Brain microvascular endothelial cell (primary cell): ENCODE results near the gene GSE1.
A peak's percentile ranks its signal among the peaks of the same experiment; 100 is the strongest.

Experiments
- DNase-seq: peaks from one replicate; pipeline ENCODE4 v3.0.0-alpha.2; 2020
- H3K27ac ChIP-seq: fragments of 250-450 bp; sonication (Bioruptor Pico); 2 replicates; pipeline ENCODE4 v1.5.1; 2020; ENCODE audit warnings: mild to moderate bottlenecking, moderate library complexity
- H3K27me3 ChIP-seq: fragments of 250-450 bp; sonication (Bioruptor Pico); replicated peaks from 2 replicates; pipeline ENCODE4 v1.5.1; 2020; ENCODE audit warnings: mild to moderate bottlenecking
- H3K36me3 ChIP-seq: fragments of 250-450 bp; sonication (Bioruptor Pico); replicated peaks from 2 replicates; pipeline ENCODE4 v1.5.1; 2020; ENCODE audit warnings: mild to moderate bottlenecking
- H3K4me3 ChIP-seq: 2 replicates; pipeline ENCODE4 v1.5.1; 2011; ENCODE audit warnings: low read depth, mild to moderate bottlenecking, control low read depth, low read length, moderate library complexity
- CTCF ChIP-seq: IDR thresholded peaks from 2 replicates; pipeline ENCODE4 v1.5.1; 2011; ENCODE audit warnings: low read depth, mild to moderate bottlenecking, moderate library complexity, low read length, control low read depth, inconsistent platforms; ENCODE audit errors: missing control alignments
- in situ Hi-C: cut with HindIII; loops from 2 replicates; pipeline ENCODE4 v1.10.0; 2017; ENCODE audit warnings: low sequenced_read_pairs, low pct_ligation_motif_present

GSE1 gene

GRCh38 chr16:85652431-85653221, 39.5 kb downstream of the GSE1 start:
- peaks cover 18% of the 10 kb centered on the region for H3K36me3 ChIP-seq

DNA sequence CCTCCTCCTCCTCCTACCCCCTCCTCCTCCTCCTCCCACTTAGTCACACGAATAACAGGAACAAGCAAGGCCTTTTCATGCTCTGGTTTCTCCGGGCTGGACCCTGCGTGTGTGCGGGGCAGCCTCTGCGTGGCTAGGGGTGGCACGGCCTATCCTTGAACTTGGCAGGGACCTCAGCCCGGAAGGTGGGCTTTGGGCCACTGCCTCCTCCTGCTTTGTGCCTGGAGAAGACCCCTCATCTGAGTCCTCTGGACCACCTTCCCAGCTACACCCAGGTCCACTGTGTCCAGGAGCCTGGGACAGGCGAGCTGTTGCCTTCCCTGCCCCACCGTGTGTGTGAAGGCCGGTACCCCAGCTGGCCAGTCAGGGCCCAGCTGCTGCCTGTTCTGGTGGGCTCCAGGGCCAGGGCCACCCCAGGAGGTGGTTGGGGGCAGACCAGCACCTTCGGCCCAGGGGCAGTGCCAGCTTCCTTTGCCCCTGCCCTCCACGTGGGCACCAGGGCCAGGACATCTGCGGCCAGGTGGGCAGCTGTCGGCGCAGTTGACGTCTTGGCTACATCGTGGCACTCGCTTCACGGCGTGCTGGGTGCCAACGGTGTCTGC, 40.3 kb downstream of the GSE1 start:
- H3K27ac ChIP-seq: no peak overlapping the region
- no peak overlapping the region for H3K4me3 ChIP-seq
- TF ChIP-seq CTCF: no peak
- no peaks in the 10 kb centered on the region for H3K27me3 ChIP-seq
- in situ Hi-C loops: no loop called here
- no peak for DNase-seq
- H3K36me3 ChIP-seq: peaks cover 22% of the 10 kb centered on the region

More at GRCh38 chr16:85652431-85653221, 39.5 kb downstream of the GSE1 start:
- Histone ChIP-seq H3K27me3 (no peaks in the 10 kb centered on the region), H3K27ac (no peak overlapping the region), H3K4me3 (no peak overlapping the region)
- in situ Hi-C loops: no loop called here
- TF ChIP-seq CTCF: no peak
- peak; percentile 34 for DNase-seq

DNA sequence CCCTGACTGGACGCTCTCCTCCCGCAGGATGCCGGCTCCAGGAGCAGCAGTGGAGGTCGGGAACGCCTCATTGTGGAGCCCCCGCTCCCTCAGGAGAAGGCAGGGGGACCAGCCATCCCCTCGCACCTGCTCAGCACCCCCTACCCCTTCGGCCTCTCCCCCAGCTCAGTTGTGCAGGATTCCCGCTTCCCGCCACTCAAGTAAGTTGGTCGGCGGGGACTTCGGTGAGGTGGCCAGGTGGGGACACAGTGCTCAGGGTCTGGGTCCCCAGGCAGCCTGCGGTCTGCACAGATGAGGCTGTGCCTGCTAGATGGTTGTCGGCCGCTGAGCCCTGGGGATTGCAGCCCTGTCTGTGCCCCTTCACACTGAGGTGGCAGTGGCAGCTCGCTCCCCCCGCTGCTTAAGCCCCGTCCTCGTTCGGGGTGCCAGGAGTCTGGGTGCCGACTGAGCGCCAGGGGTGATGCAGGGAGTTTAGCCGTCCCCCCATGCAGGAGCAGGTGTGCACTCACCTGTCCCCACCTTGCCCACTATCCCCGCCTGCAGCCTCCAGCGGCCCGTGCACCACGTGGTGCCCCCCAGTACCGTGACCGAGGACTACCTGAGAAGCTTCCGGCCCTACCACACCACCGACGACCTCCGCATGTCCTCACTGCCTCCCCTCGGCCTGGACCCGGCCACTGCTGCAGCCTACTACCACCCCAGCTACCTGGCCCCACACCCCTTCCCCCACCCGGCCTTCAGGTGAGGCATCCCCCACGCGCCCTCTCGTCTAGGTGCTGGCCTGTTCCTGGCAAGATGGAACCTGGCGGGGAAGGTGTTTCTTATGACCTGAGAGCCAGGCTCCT, 41.4 kb downstream of the GSE1 start:
- Histone ChIP-seq H3K27ac (no peak overlapping the region), H3K36me3 (peaks cover 27% of the 10 kb centered on the region)

DNA sequence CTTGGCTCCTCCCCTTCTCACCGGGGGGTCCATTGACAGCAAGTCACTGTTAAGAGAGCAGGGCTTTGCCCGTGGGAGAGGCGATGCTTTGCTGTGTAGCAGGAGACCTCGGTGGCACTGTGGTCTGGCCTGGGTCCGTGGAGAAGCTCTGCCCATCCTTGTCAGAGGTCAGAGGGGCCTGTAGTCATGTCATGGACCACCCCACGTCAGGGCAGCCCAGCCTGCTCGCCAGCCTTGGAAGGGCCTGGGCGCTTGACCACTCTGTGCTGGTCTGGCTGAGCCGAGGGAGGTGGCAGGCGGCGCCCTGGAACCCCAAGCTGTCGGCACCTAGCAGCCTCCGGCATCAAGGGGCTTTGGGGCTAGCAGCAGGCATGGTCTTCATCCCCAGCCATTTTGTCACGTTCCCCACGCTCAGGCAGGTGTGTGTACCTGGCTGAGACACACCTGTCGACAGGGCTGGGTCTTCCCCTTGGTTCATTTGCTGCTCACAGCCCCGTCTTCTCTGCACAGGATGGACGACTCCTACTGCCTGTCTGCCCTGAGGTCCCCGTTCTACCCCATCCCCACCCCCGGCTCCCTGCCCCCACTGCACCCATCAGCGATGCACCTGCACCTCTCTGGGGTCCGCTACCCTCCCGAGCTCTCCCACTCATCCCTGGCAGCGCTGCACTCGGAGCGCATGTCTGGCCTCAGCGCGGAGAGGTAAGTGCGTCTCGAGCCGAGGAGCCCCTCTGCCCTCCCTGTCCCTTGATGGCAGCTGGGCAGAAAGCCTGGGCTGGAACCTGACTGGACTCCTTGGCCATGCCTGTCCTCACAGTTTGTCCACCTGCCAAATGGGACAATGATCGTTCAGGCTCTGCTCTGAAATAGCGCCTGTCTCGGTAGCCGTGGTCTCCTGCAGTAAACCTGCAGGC, 42.4 kb downstream of the GSE1 start:
- Histone ChIP-seq H3K27ac (no peak overlapping the region), H3K27me3 (no peaks in the 10 kb centered on the region), H3K36me3 (peaks cover 27% of the 10 kb centered on the region), H3K4me3 (no peak overlapping the region)
- no peak for DNase-seq
- no peak for TF ChIP-seq CTCF
- in situ Hi-C loops: no loop called here

More for the DNA sequence above, 41.4 kb downstream of the GSE1 start:
- no peak for TF ChIP-seq CTCF
- no peaks in the 10 kb centered on the region for H3K27me3 ChIP-seq
- in situ Hi-C loops: no loop called here
- no peak overlapping the region for H3K4me3 ChIP-seq
- DNase-seq: no peak
